A549 (cell line): Measurements from ENCODE around the gene CPT1A. TPM values are rescaled to one million over a fixed set of nuclear protein-coding genes. Genes with fewer than 3 reads are reported as not detected.

Source experiments
- ATAC-seq, 2 experiments: fragments of 200-7000 bp in 1 of 2; fragments of >200 bp in 1 of 2; cut with Nextera tagmentation in 1 of 2; cut with Tn5 transposase in 1 of 2; 3 replicates each; pipeline versions ENCODE4 v1.8.0 to v1.9.1; 2018 to 2020; ENCODE audit warnings: mild to moderate bottlenecking in 1 of 2, moderate library complexity in 1 of 2
- CTCF ChIA-PET: fragments of 300-600 bp; sonication (Branson Sonifier 250); formaldehyde crosslinking; extraction: SDS; loops from one replicate; lab custom pipeline; 2021; ENCODE audit warnings: antibody characterized with exemption, inconsistent platforms; lab: Yijun Ruan, JAX
- POLR2A ChIA-PET: fragments of 350-600 bp; formaldehyde crosslinking; extraction: SDS; loops from one replicate; lab custom pipeline; 2021; ENCODE audit warnings: antibody characterized with exemption, inconsistent platforms; lab: Yijun Ruan, JAX
- DNase-seq, 2 experiments: peaks; one replicate each; pipeline versions ENCODE4 v3.0.0 to v3.0.0-alpha.2; 2011 to 2016; ENCODE audit warnings: low read depth in 1 of 2, low spot score in 1 of 2
- FAIRE-seq: peaks from 2 replicates; lab custom pipeline; 2011; peaks lifted over from hg19 to GRCh38; lab: Jason Lieb, UNC
- H3K27ac ChIP-seq, 2 experiments: fragments of >200 bp; sonication (Bioruptor Twin); formaldehyde crosslinking; 3 replicates each; pipeline ENCODE4 v1.5.1; 2016 to 2017
- H3K4me1 ChIP-seq: fragments of >200 bp; sonication (Bioruptor Twin); formaldehyde crosslinking; 3 replicates; pipeline ENCODE4 v1.6.1; 2016
- H3K4me2 ChIP-seq: fragments of >200 bp; sonication (Bioruptor Twin); formaldehyde crosslinking; 3 replicates; pipeline ENCODE4 v1.6.1; 2016
- H3K4me3 ChIP-seq: fragments of >200 bp; sonication (Bioruptor Twin); formaldehyde crosslinking; 3 replicates; pipeline ENCODE4 v1.5.1; 2016
- H3K9me3 ChIP-seq: fragments of >200 bp; sonication (Bioruptor Twin); formaldehyde crosslinking; 3 replicates; pipeline ENCODE4 v1.6.1; 2016
- BHLHE40 ChIP-seq: IDR thresholded peaks from 2 replicates; pipeline ENCODE4 v1.6.1; 2012; ENCODE audit warnings: low read depth, low read length, inconsistent platforms
- CBX2 ChIP-seq: fragments of 200-600 bp; sonication (generic); IDR thresholded peaks from 2 replicates; pipeline ENCODE4 v1.6.1; 2016; ENCODE audit warnings: low read depth, mild to moderate bottlenecking, borderline replicate concordance
- CHD2 ChIP-seq: fragments of 150-350 bp; IDR thresholded peaks from 2 replicates; pipeline ENCODE4 v1.6.1; 2014; ENCODE audit warnings: low read length; ENCODE audit not compliant: partially characterized antibody
- EP300 ChIP-seq, 2 experiments: fragments of >200 bp; sonication (Bioruptor Twin); formaldehyde crosslinking; IDR thresholded peaks; 2 replicates in 1 of 2; 3 replicates in 1 of 2; pipeline ENCODE4 v1.6.1; 2016 to 2017
- GATA3 ChIP-seq: IDR thresholded peaks from 2 replicates; pipeline ENCODE4 v1.6.1; 2012; ENCODE audit warnings: borderline replicate concordance
- HEYL ChIP-seq: fragments of 250-450 bp; sonication (Bioruptor Pico); IDR thresholded peaks from 2 replicates; pipeline ENCODE4 v1.8.0; 2021; ENCODE audit warnings: mild to moderate bottlenecking, moderate library complexity
- HOXA7 ChIP-seq: fragments of 250-450 bp; sonication (Bioruptor Pico); IDR thresholded peaks from 2 replicates; pipeline ENCODE4 v1.5.0; 2020; ENCODE audit warnings: mild to moderate bottlenecking, moderate library complexity
- HOXB13 ChIP-seq: fragments of 250-450 bp; sonication (Bioruptor Pico); IDR thresholded peaks from 2 replicates; pipeline ENCODE4 v1.5.0; 2020; ENCODE audit warnings: low read depth, mild to moderate bottlenecking, moderate library complexity
- NPAS2 ChIP-seq: fragments of 250-450 bp; sonication (Bioruptor Pico); IDR thresholded peaks from 2 replicates; pipeline ENCODE4 v1.8.0; 2022; ENCODE audit warnings: mild to moderate bottlenecking, moderate library complexity, borderline replicate concordance
- POLR2AphosphoS2 ChIP-seq: conservative IDR thresholded peaks from 2 replicates; pipeline ENCODE4 v1.6.1; 2012; ENCODE audit warnings: low read length, improper control_type of control experiment, inconsistent platforms
- RAD21 ChIP-seq, 2 experiments: fragments of >200 bp in 1 of 2; sonication (Bioruptor Twin) in 1 of 2; formaldehyde crosslinking in 1 of 2; IDR thresholded peaks in 1 of 2; conservative IDR thresholded peaks in 1 of 2; 2 replicates in 1 of 2; 3 replicates in 1 of 2; pipeline ENCODE4 v1.6.1; 2012 to 2018; ENCODE audit warnings: inconsistent platforms in 1 of 2
- RFX5 ChIP-seq: fragments of 450-650 bp; IDR thresholded peaks from 2 replicates; pipeline ENCODE4 v1.7.1; 2014; ENCODE audit warnings: antibody characterized with exemption, mild to moderate bottlenecking, moderate library complexity
- RNF2 ChIP-seq: fragments of 200-600 bp; sonication (generic); IDR thresholded peaks from 2 replicates; pipeline ENCODE4 v1.6.1; 2016; ENCODE audit warnings: low read depth, mild to moderate bottlenecking, antibody characterized with exemption, moderate library complexity, borderline replicate concordance
- SMC3 ChIP-seq: fragments of >200 bp; sonication (Bioruptor Twin); formaldehyde crosslinking; IDR thresholded peaks from 3 replicates; pipeline ENCODE4 v1.6.1; 2018; ENCODE audit warnings: inconsistent platforms
- ZFP36 ChIP-seq: fragments of 450-650 bp; IDR thresholded peaks from 2 replicates; pipeline ENCODE4 v1.6.1; 2014; ENCODE audit warnings: borderline replicate concordance; ENCODE audit not compliant: partially characterized antibody
- ZNF302 ChIP-seq: fragments of 250-450 bp; sonication (Bioruptor Pico); IDR thresholded peaks from 2 replicates; pipeline ENCODE4 v1.9.0; 2021; ENCODE audit warnings: inconsistent platforms, mild to moderate bottlenecking, moderate library complexity
- WGBS: methylation state at CpG from one replicate; pipeline ENCODE4 v1.1.6; 2017; ENCODE audit errors: missing lambda C conversion rate; 5-methylcytosine and 5-hydroxymethylcytosine counted together
- polyA plus RNA-seq, 4 experiments: library from polyadenylated mRNA; depleted of rRNA in 3 of 4; stranded (reverse); fragments of >200 nt; fragmentation: RNase III in 1 of 4; extraction: RNeasy Plus Mini Kit Qiagen cat#74134 plus additional on column Dnase treatment in 1 of 4; gene quantifications; 2 replicates in 3 of 4; 3 replicates in 1 of 4; pipeline ENCODE4 v1.2.3, GENCODE V29; 2011 to 2017
- TF ChIP-seq, protein P1 (sequence below): fragments of 250-450 bp; sonication (Bioruptor Pico); IDR thresholded peaks from 2 replicates; pipeline ENCODE4 v1.5.0; 2020; ENCODE audit warnings: low read depth, mild to moderate bottlenecking, moderate library complexity
- TF ChIP-seq, protein P2 (sequence below): fragments of 250-450 bp; sonication (Bioruptor Pico); IDR thresholded peaks from 2 replicates; pipeline ENCODE4 v1.5.0; 2021; ENCODE audit warnings: mild to moderate bottlenecking, moderate library complexity, borderline replicate concordance
- TF ChIP-seq, protein P3 (sequence below): fragments of >200 bp; sonication (Bioruptor Twin); formaldehyde crosslinking; IDR thresholded peaks from 3 replicates; pipeline ENCODE4 v1.6.1; 2016
- TF ChIP-seq, protein P4 (sequence below): fragments of >200 bp; sonication (Bioruptor Twin); formaldehyde crosslinking; IDR thresholded peaks from 3 replicates; pipeline ENCODE4 v1.5.1; 2016

The CPT1A gene
- polyA plus RNA-seq, 2 of the 4 experiments (the other 2 are of a cell fraction), result 15.0 to 21.4 TPM

DNA sequence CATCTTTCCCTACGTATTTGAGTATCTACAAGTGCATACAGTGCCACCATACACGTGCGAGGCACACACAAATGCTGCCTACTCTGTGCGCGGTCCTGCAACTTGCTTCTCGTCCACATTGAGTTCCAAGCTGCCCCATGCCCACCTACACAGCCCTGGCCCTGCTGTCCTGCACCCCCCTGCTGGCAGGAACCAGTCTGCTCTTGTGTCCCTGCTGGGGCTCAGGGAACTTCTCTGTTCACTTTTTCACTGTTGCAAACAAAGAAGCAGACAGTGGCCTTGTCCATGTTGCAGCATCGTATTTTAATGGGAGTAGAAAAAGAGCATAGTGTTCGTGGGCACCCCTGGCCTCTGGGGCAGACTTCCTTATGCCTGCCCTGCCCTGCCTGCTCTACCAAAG is 14.0 kb downstream of the CPT1A start:
- no peak overlapping the region for H3K4me2 ChIP-seq

DNA sequence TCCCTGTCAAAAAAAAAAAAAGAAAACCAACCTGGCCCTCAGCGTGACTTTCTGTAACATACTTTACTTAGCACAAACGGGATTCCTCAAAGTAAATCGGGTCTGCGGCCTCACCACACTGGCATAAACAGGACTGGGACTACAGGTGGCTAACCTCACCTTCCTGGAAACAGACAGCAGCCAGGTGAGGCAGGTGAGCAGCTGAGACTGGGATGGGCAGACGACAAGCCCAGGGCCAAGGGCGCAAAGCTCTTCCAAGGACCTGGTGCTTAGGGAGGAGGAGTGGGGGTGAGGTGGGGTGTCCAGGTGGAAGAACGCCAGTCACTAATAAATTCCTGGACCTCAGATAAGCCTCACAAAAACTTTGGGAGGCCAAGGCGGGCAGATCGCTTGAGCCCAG is 15.0 kb downstream of the CPT1A start:
- FAIRE-seq (no peak), DNase-seq (no peak), ATAC-seq (no peak)
- Histone ChIP-seq H3K4me3 (no peak overlapping the region), H3K4me1 (0 out of 3 replicates have a peak, but pooled peaks cover 3% of the 10 kb centered on the region), H3K9me3 (no peaks in the 10 kb centered on the region), H3K27ac (no peak overlapping the region), H3K4me2 (no peak overlapping the region)
- 92% methylated on average over 9 of the region's 9 CpGs for WGBS
- ChIA-PET POLR2A (no interaction called here), CTCF (interaction anchor here (0.5 to 1.7 kb wide), 4 partner anchors 15 to 1136 kb away, joined by 3 to 5 read pairs (median 3); partner anchors contain the start of gene CPT1A)
- no peak for TF ChIP-seq ZFP36
- TF ChIP-seq, protein P1, sequence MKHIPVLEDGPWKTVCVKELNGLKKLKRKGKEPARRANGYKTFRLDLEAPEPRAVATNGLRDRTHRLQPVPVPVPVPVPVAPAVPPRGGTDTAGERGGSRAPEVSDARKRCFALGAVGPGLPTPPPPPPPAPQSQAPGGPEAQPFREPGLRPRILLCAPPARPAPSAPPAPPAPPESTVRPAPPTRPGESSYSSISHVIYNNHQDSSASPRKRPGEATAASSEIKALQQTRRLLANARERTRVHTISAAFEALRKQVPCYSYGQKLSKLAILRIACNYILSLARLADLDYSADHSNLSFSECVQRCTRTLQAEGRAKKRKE (CRISPR knock-in tag), result no peak
- TF ChIP-seq, protein P2, sequence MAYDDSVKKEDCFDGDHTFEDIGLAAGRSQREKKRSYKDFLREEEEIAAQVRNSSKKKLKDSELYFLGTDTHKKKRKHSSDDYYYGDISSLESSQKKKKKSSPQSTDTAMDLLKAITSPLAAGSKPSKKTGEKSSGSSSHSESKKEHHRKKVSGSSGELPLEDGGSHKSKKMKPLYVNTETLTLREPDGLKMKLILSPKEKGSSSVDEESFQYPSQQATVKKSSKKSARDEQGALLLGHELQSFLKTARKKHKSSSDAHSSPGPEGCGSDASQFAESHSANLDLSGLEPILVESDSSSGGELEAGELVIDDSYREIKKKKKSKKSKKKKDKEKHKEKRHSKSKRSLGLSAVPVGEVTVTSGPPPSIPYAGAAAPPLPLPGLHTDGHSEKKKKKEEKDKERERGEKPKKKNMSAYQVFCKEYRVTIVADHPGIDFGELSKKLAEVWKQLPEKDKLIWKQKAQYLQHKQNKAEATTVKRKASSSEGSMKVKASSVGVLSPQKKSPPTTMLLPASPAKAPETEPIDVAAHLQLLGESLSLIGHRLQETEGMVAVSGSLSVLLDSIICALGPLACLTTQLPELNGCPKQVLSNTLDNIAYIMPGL (CRISPR knock-in tag), result no peak
- TF ChIP-seq ZNF302, result no peak
- no peak for TF ChIP-seq GATA3
- TF ChIP-seq RNF2, result no peak
- TF ChIP-seq EP300 (IDR thresholded peaks at IDR 0.05), result no peak
- TF ChIP-seq, protein P3, sequence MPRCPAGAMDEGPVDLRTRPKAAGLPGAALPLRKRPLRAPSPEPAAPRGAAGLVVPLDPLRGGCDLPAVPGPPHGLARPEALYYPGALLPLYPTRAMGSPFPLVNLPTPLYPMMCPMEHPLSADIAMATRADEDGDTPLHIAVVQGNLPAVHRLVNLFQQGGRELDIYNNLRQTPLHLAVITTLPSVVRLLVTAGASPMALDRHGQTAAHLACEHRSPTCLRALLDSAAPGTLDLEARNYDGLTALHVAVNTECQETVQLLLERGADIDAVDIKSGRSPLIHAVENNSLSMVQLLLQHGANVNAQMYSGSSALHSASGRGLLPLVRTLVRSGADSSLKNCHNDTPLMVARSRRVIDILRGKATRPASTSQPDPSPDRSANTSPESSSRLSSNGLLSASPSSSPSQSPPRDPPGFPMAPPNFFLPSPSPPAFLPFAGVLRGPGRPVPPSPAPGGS, result no peak
- TF ChIP-seq CBX2, result no peak
- no peak for TF ChIP-seq POLR2AphosphoS2

More for the DNA sequence above, 14.0 kb downstream of the CPT1A start:
- H3K4me3 ChIP-seq, result no peak overlapping the region
- peak; percentile 57 to 73; a peak in 3 of 6 replicates for ATAC-seq
- TF ChIP-seq, protein P3, result no peak
- TF ChIP-seq HOXA7 (CRISPR knock-in tag), result no peak
- no peak for TF ChIP-seq CHD2
- TF ChIP-seq NPAS2, result no peak
- no peak for TF ChIP-seq BHLHE40
- no peak for TF ChIP-seq HOXB13 (CRISPR knock-in tag)
- no peak for TF ChIP-seq HEYL (CRISPR knock-in tag)
- no peak for TF ChIP-seq RFX5
- TF ChIP-seq, all 56 proteins: peak for 0
- DNase-seq, result no peak
- ChIA-PET POLR2A (no interaction called here), CTCF (interaction anchor here (0.6 to 1.6 kb wide), 2 partner anchors 30 to 111 kb away, joined by 3 read pairs; no protein-coding TSS in a partner anchor)
- WGBS, result 91% methylated on average over 8 of the region's 8 CpGs
- no peak overlapping the region for H3K27ac ChIP-seq
- FAIRE-seq, result no peak
- peaks cover 3% of the 10 kb centered on the region; the same call in 1 of the 3 replicates for H3K4me1 ChIP-seq
- H3K9me3 ChIP-seq, result no peaks in the 10 kb centered on the region

DNA sequence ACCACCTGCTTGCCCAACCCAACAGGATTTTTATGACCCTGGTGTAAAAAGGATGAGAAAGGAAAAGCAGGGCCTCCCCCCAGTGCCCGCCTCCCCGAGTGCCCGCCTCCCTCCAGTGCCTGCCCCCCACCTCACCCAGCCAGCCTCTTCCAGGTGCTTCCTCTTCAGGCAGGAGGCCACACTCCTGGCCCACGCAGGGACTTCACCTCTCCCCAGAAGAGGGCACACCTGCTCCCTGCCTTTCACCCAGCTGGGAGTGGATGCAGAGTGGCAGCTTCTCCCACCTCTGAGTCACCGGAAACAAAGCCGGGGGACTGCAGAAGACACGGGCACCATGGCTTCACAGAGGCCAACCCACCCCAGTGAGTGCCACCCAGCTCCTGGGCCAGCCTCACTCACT is 16.1 kb downstream of the CPT1A start:
- ATAC-seq (peak; percentile 33 to 80; a peak in 4 of 6 replicates), DNase-seq (peak in 1 of 2 experiments; percentile 37), FAIRE-seq (no peak)
- Histone ChIP-seq H3K4me2 (no peak overlapping the region), H3K27ac (no peak overlapping the region), H3K4me3 (no peak overlapping the region)
- ChIA-PET CTCF (interaction anchor here (0.9 to 1.7 kb wide), 3 partner anchors 17 to 65 kb away, joined by 3 read pairs; partner anchors contain the start of gene CPT1A), POLR2A (no interaction called here)
- 59% methylated on average over 5 of the region's 7 CpGs for WGBS
- TF ChIP-seq HOXA7 (CRISPR knock-in tag) (no peak), SMC3 (peak; percentile 39), RAD21 (conservative IDR thresholded peaks at IDR 0.05 in 1 of 2, IDR thresholded peaks at IDR 0.05 in 1 of 2) (peak; percentile 32 to 37; a peak in 2 of 5 replicates)
- TF ChIP-seq, protein P4, sequence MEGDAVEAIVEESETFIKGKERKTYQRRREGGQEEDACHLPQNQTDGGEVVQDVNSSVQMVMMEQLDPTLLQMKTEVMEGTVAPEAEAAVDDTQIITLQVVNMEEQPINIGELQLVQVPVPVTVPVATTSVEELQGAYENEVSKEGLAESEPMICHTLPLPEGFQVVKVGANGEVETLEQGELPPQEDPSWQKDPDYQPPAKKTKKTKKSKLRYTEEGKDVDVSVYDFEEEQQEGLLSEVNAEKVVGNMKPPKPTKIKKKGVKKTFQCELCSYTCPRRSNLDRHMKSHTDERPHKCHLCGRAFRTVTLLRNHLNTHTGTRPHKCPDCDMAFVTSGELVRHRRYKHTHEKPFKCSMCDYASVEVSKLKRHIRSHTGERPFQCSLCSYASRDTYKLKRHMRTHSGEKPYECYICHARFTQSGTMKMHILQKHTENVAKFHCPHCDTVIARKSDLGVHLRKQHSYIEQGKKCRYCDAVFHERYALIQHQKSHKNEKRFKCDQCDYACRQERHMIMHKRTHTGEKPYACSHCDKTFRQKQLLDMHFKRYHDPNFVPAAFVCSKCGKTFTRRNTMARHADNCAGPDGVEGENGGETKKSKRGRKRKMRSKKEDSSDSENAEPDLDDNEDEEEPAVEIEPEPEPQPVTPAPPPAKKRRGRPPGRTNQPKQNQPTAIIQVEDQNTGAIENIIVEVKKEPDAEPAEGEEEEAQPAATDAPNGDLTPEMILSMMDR, result 0 out of 3 replicates have a peak, but pooled peaks have one; percentile 13
- TF ChIP-seq, all 56 proteins: peak for 3
- Histone ChIP-seq H3K9me3 (no peaks in the 10 kb centered on the region), H3K4me1 (0 out of 3 replicates have a peak, but pooled peaks cover 3% of the 10 kb centered on the region)
